EL (cell line): Measurements from ENCODE around the gene ASPHD2.

Experiments
- DNase-seq: peaks from one replicate; pipeline ENCODE4 v3.0.0-alpha.2; 2016

The ASPHD2 gene

DNA sequence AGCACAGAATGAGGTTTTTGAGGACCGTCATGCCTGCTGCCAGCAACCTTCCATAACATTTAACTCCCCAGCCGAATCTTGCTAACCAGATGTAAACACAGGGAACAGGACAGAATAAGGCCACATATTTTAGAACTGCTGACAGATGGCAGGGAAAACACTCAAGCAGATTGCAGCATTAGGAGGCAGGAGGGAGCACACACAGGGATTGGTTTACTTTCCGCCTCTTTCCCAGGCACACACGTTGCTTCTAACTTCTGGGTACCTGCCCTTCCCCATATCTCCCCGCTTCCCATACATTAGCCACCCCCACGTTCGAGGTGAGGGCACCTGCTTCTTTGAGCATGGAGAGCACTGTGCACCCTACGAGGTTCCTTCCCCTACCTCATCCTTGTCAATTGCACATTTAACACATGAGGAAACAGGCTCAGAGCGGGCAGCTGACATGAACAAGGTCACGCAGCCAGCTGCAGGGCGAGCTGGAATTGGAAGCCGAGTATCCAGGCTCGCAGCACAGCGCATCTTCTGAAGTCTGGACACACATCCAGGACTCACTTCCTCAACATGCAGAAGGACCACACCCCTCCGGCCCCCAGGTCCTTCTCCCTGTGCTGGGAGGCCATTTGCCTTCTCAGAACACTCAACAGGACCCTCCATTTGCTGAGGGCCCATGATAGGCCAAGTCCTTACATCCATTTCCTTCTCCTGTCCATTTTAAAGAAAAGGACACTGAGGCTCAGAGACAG lies 18.7 kb downstream of the ASPHD2 start:
- DNase-seq, result no peak

- no peak for DNase-seq
These were observed 19.3 kb downstream of the ASPHD2 start for GRCh38 chr22:26448334-26448733.

DNA sequence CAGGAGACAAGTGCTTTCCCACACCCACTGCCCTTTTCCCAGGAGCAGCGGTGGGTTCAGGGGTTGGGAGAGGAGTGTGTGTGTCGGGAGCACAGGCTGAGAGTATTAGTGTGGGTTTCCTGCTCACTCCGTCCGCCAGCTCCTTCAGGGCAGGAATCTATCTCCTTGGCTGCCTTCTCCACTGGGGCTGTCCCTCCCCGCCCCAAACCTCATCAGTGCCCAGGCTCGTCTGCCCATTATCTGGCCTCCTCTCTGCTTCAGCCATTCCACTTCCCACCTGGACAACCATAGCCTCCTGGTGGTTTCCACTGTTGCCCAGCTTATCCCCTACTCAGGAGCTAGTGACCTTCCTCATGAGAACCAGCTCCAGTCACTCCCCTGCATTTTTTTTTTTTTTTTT lies 19.9 kb downstream of the ASPHD2 start:
- DNase-seq, result no peak

DNA sequence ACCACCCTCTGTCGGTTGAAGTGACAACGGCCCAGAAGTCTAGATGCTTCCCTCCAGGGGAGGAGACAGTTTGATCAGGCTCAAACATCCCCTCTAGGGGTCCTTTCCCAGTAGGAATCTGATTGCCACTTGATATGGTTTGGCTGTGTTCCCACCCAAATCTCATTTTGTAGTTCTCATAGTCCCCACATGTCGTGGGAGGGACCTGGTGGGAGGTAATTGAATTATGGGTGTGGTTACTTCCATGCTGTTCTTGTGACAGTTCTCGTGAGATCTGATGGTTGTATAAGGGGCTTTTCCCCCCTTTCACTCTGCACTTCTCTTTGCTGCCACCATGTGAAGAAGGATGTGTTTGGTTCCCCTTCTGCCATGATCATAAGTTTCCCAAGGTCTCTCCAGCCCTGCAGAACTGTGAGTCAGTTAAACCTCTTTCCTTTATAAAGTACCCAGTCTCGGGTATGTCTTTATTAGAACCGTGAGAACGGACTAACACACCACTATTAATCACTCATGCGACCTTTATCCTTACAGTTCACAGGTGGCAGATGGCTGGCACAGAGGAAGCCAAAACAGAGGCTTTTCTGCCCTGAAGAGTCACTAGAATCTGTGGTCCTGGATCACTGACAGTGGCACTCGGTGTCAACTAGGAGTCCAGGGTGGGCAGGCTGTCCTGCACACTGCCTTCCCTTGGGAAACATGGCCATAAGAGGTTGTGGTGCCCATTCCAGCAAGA lies 21.6 kb downstream of the ASPHD2 start:
- DNase-seq, result no peak

- DNase-seq, result no peak
These were observed 23.4 kb downstream of the ASPHD2 start for GRCh38 chr22:26452236-26453016.

- DNase-seq, result no peak
These were observed 24.2 kb downstream of the ASPHD2 start for GRCh38 chr22:26453216-26453615.

GRCh38 chr22:26453812-26454500 lies 24.9 kb downstream of the ASPHD2 start:
- no peak for DNase-seq

DNA sequence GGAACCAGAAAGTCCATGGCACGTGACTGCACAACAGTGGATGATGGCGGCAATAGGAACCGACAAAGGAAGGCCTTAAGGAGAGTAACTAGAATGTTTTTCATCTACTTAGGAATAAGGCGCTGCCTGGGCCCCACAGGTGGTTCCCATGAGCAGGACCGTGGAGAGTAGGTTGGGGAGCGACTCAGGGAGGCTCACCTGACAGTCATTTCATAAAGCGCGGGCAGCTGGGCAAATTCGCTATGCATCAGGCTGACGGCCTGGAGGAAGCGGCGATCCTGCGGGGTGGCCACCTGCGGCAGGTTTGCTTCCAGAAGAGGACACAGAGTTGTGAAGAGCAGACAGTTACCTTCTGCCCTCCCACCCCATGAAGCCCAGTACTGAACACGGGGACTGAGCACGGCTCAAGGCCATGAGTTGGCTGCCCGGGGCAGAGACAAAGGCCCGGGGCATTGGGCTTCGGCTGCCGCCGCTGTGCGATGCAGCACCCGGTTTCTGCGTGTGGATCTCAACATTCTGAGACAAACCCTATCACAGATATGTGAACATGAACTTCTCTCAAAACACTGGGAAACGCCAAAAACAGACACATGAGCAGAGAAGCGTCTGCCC lies 28.7 kb downstream of the ASPHD2 start:
- no peak for DNase-seq

GRCh38 chr22:26460202-26460601 lies 31.1 kb downstream of the ASPHD2 start:
- DNase-seq, result no peak

DNA sequence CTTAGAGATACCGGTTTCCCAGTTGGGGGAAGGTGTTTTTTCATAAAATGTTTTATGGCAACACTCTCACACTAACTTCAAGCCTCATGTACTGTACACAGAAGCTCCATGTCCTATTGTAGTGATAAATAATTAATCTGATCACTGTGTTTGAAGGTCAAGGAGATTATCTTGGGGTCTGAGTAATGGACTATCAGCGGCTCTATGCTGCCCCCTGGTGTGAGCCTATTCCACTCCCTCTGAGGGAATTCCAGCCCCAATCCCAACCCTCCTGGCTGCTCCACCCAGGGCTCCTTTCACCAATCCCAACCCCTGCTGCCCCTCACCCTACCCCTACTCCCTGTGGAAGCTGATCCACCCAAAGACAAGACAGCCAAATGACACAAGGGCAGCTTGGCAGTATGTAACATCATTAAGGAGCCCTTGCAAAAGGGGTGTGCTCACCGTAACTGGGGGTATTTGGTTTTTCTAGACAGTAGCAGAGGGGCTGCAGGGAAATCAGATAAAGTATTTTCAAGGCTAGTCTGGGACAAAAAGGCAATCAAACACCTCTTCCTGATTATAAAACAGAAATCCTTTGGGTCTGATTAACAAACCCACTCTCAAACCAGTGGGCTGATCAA lies 32.2 kb downstream of the ASPHD2 start:
- peak; percentile 48 for DNase-seq

DNA sequence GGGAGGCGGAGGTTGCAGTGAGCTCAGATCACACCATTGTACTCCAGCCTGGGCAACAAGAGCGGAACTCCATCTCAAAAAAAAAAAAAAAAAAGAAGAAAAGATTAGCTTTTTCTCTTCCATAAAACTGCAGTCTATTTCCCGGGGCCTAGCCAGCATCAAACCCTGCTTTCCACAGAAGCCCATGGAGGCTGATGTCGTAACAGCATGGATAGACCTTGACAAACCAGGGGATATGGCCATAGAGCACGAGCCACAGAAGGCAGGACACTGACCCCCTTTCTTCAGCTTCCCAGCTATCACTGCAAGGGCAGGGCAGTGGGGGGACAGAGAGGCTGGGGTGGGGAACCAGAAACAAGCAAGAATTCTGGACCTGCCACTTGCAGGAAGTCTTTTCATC lies 33.0 kb downstream of the ASPHD2 start:
- no peak for DNase-seq

DNA sequence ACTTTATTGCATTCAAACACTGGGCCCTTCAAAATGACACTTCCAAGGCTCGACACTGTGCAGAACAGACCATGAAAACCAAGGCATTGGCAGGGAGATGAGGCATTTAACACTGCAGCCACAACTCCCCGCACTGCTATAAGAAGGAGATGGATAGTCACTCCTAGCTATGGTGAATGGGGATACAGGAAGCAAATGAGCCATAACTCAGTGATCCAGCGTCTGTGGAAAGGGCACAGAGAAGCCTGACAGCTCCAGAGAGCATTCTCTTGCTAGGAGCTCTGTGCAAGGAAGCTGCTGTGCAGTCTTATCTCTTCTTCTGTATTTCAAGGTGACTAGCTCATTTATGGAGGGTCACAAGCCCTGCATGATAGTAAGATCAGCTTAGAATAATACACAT lies 33.6 kb downstream of the ASPHD2 start:
- DNase-seq, result no peak

DNA sequence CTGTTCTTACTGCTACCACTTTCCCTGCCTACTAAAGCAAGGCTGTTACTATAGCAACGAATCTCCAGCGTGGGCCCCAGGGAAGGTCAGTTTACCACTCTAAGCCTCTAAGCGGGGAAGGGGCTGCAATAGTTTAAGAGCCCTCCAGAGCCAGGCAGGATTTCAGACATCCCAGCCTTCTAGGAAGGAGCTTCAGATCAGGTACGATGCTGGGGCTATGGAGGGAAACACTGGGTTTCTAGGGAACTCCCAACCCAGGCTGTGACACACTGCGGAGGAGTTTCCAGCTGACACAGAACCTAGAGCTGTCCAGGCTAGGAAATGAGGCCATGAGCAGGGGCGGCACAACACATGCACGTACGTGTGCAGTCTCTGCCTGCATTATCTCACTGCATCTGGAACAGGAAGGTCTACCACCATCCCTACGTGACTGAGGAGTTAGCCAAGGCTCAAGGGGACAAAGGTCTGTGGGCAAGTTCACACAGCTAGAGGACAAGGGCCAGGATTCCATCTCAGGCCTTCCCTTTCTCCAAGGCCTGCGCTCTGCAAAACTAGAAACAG lies 34.1 kb downstream of the ASPHD2 start:
- DNase-seq, result no peak

DNA sequence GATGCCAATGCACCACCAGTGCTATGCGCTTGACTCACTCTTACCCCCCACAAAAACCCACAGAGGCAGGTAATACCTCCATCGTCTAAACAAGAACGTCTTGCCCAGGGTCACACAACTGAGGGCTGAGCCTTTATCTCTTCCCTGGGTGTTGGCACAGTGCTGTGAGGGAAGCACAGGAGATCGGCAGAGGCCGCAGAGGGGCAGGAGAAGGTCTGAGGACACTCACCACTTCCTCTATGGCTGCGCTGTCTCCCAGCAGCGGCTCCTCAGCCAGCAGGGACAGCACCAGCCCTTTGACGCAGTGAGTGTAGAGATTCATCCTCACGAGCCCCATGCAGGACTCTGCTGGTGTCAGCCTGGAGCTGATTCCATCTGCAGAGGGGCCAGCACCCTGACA lies 34.6 kb downstream of the ASPHD2 start:
- no peak for DNase-seq

- peak; percentile 84 for DNase-seq
These were observed 35.3 kb downstream of the ASPHD2 start for GRCh38 chr22:26464312-26464711.

GRCh38 chr22:26466196-26466595 lies 37.1 kb downstream of the ASPHD2 start:
- DNase-seq, result no peak

- no peak for DNase-seq
These were observed 41.7 kb downstream of the ASPHD2 start for GRCh38 chr22:26470807-26471206.

- peak; percentile 80 for DNase-seq
These were observed 42.5 kb downstream of the ASPHD2 start for GRCh38 chr22:26471522-26471921.

DNA sequence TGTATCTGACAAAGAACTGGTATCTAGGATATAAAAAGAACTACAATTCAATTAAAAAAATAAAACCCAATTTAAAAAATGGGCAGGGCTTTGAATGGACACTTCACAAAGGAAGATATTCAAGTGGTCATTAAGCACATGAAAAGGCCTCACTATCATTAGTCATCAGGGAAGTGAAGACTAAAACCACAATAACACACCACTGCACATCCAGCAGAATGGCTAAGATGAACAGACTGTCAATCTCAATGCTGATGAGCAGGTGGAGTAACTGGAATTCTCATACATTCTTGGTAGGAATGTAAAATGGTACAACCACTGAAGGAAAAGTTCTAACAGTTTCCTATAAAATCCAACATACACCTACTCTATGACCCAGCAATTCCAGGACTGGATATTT lies 45.6 kb downstream of the ASPHD2 start:
- peak; percentile 32 for DNase-seq

- DNase-seq, result peak; percentile 80
These were observed 47.8 kb downstream of the ASPHD2 start for GRCh38 chr22:26476705-26477340.

GRCh38 chr22:26477341-26477731 lies 48.3 kb downstream of the ASPHD2 start:
- DNase-seq, result no peak
